Skeletal muscle tissue (tissue), 4 donors: Measurements from ENCODE around the gene RIMS1. TPM values are rescaled to one million over a fixed set of nuclear protein-coding genes. Genes with fewer than 3 reads are reported as not detected.

ENCODE experiments used
- H3K27ac ChIP-seq: one replicate; pipeline ENCODE4 v1.7.0; 2013; ENCODE audit warnings: mild to moderate bottlenecking, low read depth, low read length, inconsistent platforms
- H3K27me3 ChIP-seq, 3 donors: one replicate each; pipeline ENCODE4 v1.7.0; 2013; ENCODE audit warnings: low read length in 3 of 3; ENCODE audit not compliant: control insufficient read depth in 3 of 3, insufficient read depth in 3 of 3
- H3K36me3 ChIP-seq, 3 donors: one replicate each; pipeline ENCODE4 v1.7.0; 2013; ENCODE audit warnings: low read length in 3 of 3; ENCODE audit not compliant: control insufficient read depth in 3 of 3, insufficient read depth in 3 of 3
- H3K4me1 ChIP-seq, 3 donors: one replicate each; pipeline ENCODE4 v1.7.0; 2013; ENCODE audit warnings: low read length in 3 of 3, mild to moderate bottlenecking in 3 of 3; ENCODE audit not compliant: control insufficient read depth in 3 of 3, insufficient read depth in 3 of 3
- H3K4me3 ChIP-seq, 3 donors: one replicate each; pipeline ENCODE4 v1.7.0; 2013; ENCODE audit warnings: low read length in 3 of 3
- H3K9ac ChIP-seq, 3 donors: one replicate each; pipeline ENCODE4 v1.7.0; 2013; ENCODE audit warnings: low read length in 3 of 3, mild to moderate bottlenecking in 3 of 3, moderate library complexity in 2 of 3, low read depth in 1 of 3
- H3K9me3 ChIP-seq, 3 donors: one replicate each; pipeline ENCODE4 v1.7.0; 2013; ENCODE audit warnings: low read length in 3 of 3; ENCODE audit not compliant: control insufficient read depth in 3 of 3
- total RNA-seq: library from RNA; depleted of rRNA; stranded (reverse); fragments of >200 nt; gene quantifications from one replicate; pipeline ENCODE4 v1.2.3, GENCODE V29; 2014
- donor health status: Osteomylitis.

RIMS1 gene, protein sequence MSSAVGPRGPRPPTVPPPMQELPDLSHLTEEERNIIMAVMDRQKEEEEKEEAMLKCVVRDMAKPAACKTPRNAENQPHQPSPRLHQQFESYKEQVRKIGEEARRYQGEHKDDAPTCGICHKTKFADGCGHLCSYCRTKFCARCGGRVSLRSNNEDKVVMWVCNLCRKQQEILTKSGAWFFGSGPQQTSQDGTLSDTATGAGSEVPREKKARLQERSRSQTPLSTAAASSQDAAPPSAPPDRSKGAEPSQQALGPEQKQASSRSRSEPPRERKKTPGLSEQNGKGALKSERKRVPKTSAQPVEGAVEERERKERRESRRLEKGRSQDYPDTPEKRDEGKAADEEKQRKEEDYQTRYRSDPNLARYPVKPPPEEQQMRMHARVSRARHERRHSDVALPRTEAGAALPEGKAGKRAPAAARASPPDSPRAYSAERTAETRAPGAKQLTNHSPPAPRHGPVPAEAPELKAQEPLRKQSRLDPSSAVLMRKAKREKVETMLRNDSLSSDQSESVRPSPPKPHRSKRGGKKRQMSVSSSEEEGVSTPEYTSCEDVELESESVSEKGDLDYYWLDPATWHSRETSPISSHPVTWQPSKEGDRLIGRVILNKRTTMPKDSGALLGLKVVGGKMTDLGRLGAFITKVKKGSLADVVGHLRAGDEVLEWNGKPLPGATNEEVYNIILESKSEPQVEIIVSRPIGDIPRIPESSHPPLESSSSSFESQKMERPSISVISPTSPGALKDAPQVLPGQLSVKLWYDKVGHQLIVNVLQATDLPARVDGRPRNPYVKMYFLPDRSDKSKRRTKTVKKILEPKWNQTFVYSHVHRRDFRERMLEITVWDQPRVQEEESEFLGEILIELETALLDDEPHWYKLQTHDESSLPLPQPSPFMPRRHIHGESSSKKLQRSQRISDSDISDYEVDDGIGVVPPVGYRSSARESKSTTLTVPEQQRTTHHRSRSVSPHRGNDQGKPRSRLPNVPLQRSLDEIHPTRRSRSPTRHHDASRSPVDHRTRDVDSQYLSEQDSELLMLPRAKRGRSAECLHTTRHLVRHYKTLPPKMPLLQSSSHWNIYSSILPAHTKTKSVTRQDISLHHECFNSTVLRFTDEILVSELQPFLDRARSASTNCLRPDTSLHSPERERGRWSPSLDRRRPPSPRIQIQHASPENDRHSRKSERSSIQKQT (N-terminal part only)
- 15.7 TPM for total RNA-seq

DNA sequence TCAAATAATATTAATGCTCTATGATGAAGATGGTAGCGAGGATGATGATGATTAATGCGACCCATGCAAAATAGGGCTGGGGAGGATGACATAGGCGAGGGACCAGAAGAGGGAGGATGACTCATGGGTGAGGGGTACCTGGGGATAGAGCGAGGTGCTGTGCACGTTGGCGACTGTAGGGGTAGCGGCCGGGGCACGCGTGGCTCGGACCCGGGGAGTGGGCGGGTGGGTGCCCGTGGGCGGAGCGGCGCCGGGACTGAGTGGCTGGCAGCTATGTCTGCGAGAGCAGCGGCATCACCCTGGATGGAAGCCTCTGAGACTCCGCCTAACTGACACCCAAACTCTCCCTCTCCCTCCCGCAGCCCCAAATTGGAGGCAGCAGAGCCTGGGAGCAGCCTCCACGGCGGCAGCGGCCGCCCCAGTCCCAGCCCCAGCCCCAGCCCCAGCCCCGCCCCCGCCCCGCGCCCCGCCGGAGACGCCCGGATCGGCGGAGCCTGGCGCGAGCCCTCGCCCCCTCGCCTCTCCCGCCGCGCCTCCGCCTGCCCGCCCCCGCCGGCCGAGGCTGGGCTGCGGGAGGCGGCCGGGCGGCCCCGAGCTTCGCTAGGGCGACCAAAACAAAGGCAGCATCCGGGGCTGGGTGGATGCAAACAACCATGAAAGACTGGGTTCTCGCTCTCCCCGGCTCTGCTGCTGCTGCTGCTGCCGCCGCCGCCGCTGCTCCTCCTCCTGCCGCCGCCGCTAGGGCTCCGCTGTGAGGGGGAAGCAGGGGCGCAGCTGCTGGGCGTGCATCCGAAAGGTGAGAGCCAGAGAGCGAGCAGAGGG, at the start of gene RIMS1:
Gene RIMS1, plus strand, starts transcription at position 367 of the 822 bp plus-strand sequence. CDS start 474 bp downstream, outside the sequence.
- Histone ChIP-seq H3K4me3 (no peak within 1 kb of the TSS), H3K9me3 (no peaks in the 10 kb centered on the region), H3K27me3 (peaks cover 17 to 25% (median 25%) of the 10 kb centered on the region in 3 donors), H3K27ac (no peak within 1 kb of the TSS), H3K36me3 (no peaks in the 10 kb centered on the region), H3K4me1 (peaks cover 0 to 4% (median 0%) of the 10 kb centered on the region in 3 donors), H3K9ac (no peak within 1 kb of the TSS)

DNA sequence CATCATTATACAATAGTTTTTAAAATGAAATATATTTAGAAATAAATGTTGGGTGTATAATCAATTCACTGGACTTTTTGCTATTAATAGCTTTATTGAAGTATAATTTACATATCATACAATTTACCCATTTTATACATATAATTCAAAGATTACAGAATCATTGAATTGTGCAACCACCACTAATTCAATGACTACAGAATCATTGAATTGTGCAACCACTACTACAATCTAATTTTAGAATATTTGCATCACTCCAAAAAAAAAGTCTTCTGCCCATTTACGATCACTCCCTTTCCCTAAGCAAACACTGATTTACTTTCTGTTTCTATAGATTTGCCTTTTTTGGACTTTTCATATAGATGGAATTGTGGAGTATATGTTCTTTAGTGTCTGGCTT, 35.1 kb upstream of the RIMS1 start:
- H3K27ac ChIP-seq: no peak overlapping the region
- no peaks in the 10 kb centered on the region for H3K4me1 ChIP-seq
- H3K9ac ChIP-seq: no peak overlapping the region
- H3K27me3 ChIP-seq: no peaks in the 10 kb centered on the region
- no peaks in the 10 kb centered on the region for H3K36me3 ChIP-seq
- no peaks in the 10 kb centered on the region for H3K9me3 ChIP-seq
- H3K4me3 ChIP-seq: no peak overlapping the region

DNA sequence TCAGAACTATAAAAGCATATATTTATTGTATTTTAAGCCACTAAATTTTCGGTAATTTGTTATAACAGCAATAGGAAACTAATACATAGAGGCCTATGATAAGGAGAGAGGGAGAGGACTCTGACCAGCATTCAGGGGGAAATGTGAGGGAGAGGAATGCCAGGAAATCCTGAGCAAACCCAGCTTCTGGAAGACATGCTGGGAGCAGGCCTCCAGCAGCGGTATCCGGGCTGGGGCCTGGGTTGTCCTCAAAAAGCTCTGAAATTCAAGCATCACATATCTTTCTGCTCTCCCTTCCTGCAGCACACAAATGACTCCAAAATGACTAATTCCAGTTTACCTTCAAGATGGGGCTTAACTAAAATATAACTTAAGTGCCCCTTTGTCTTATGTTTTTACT, 33.4 kb upstream of the RIMS1 start:
- H3K9ac ChIP-seq: no peak overlapping the region
- H3K27ac ChIP-seq: no peak overlapping the region
- H3K27me3 ChIP-seq: no peaks in the 10 kb centered on the region
- H3K9me3 ChIP-seq: no peaks in the 10 kb centered on the region
- H3K4me3 ChIP-seq: no peak overlapping the region
- no peaks in the 10 kb centered on the region for H3K36me3 ChIP-seq
- no peaks in the 10 kb centered on the region for H3K4me1 ChIP-seq

DNA sequence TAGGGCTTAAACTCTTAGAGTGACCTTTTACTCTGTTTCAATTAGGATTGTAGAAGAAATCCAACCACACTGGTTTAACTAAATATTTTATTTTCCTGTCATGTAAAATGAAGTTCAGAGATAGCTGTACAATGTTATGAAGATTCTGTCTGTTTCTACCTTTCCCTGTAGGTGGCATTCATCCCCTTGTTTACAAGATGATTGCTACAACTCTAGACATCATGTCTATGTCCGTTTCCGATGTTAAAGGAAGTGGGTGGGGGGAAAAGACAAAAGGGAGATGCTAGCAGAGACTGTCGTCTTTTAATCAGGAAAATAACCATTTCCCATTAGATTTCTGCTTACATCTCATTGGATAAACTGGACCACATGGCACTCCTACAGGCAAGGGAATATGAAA, 30.9 kb upstream of the RIMS1 start:
- Histone ChIP-seq H3K4me3 (no peak overlapping the region), H3K27ac (no peak overlapping the region), H3K9ac (no peak overlapping the region), H3K9me3 (no peaks in the 10 kb centered on the region), H3K4me1 (no peaks in the 10 kb centered on the region), H3K36me3 (no peaks in the 10 kb centered on the region), H3K27me3 (no peaks in the 10 kb centered on the region)

- Histone ChIP-seq H3K27me3 (no peaks in the 10 kb centered on the region), H3K36me3 (no peaks in the 10 kb centered on the region), H3K9me3 (no peaks in the 10 kb centered on the region), H3K9ac (no peak overlapping the region), H3K4me3 (no peak overlapping the region), H3K27ac (no peak overlapping the region), H3K4me1 (no peaks in the 10 kb centered on the region)
Observed at GRCh38 chr6:71879016-71879415, 7.3 kb upstream of the RIMS1 start.

GRCh38 chr6:71887006-71887743, 825 bp downstream of the RIMS1 start:
- Histone ChIP-seq H3K9ac (no peak overlapping the region), H3K27ac (no peak overlapping the region), H3K4me3 (no peak overlapping the region), H3K27me3 (peaks cover 17 to 25% (median 25%) of the 10 kb centered on the region in 3 donors), H3K9me3 (no peaks in the 10 kb centered on the region), H3K36me3 (no peaks in the 10 kb centered on the region), H3K4me1 (peaks cover 0 to 4% (median 0%) of the 10 kb centered on the region in 3 donors)

DNA sequence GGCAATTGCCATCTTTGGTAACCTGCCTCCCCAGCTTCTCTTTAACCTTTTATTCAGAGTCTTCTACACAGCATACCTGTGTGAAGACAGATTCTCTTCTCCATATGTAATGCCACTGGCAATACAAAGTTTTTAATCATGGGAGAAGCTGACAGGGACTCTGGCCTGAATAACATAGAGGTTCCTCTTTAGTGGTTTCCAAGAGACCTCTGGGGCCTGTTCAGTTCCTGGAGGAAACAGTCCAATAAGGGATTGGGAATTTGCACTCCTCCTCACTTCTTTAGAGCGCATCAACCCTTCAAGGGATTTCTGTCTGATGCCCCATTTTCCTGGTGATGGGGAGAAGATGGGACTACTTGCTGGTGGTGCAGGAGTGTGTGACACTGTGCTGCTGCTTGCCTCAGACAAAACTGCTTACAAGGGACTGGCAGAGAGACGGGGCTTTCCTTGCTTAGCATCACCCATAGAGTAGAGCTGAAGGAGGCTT, 1.4 kb downstream of the RIMS1 start:
- Histone ChIP-seq H3K27me3 (peaks cover 17 to 25% (median 25%) of the 10 kb centered on the region in 3 donors), H3K36me3 (no peaks in the 10 kb centered on the region), H3K9me3 (no peaks in the 10 kb centered on the region), H3K4me3 (no peak overlapping the region), H3K9ac (no peak overlapping the region), H3K4me1 (peaks cover 0 to 4% (median 0%) of the 10 kb centered on the region in 3 donors), H3K27ac (no peak overlapping the region)

DNA sequence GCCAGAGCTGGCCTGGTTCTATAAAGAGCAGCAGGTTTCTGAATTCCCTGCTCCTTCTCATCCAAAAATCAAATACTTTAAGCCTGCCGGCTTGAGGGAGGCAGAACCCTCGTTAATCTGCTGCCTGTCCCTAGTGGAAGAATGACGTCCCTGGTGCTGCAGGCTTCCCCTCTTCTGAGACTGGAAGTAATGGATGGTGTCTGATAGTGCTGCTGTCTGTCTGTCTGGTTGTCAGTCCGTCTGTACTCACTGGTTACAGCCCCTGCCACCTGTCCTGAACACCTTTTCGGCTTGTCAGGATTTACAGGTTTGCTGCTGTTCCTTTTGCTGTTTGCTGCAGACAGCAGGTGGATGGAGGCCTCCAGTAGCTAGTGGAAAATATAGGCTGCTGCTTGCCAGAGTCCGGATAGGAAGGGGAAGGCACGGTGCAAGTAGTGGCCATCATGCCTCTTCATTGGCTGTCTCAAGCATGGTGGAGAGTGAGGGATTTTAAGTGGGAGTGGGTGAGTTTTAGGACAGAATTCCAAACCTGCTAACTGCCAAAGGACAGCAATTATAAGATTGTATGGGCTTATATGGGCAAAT, 2.5 kb downstream of the RIMS1 start:
- H3K4me1 ChIP-seq: peaks cover 0 to 4% (median 0%) of the 10 kb centered on the region in 3 donors
- H3K4me3 ChIP-seq: no peak overlapping the region
- no peaks in the 10 kb centered on the region for H3K9me3 ChIP-seq
- no peak overlapping the region for H3K9ac ChIP-seq
- peaks cover 17 to 25% (median 25%) of the 10 kb centered on the region in 3 donors for H3K27me3 ChIP-seq
- no peak overlapping the region for H3K27ac ChIP-seq
- no peaks in the 10 kb centered on the region for H3K36me3 ChIP-seq
